Astrocyte (in vitro differentiated cells and primary cell): ENCODE data around the gene SNAP29. TPM values are rescaled to one million over a fixed set of nuclear protein-coding genes. Genes with fewer than 3 reads are reported as not detected.
"Not testable (repeated sequence)": the region's sequence is repeated elsewhere in the genome, so short reads cannot be mapped to it uniquely, and the experiment has no call there.

Experiments used
- DNase-seq: peaks from one replicate; pipeline ENCODE4 v3.0.0-alpha.2; 2010; ENCODE audit warnings: low read depth
- FAIRE-seq: peaks from 2 replicates; lab custom pipeline; 2011; peaks lifted over from hg19 to GRCh38; lab: Jason Lieb, UNC
- H2AFZ ChIP-seq: 2 replicates; pipeline ENCODE4 v1.6.0; 2012; ENCODE audit warnings: low read depth, low read length, inconsistent platforms
- H3K27ac ChIP-seq: 2 replicates; pipeline ENCODE4 v1.5.1; 2011; ENCODE audit warnings: low read depth, low read length, inconsistent platforms
- H3K27me3 ChIP-seq: 2 replicates; pipeline ENCODE4 v1.6.0; 2011; ENCODE audit warnings: low read length, inconsistent platforms; ENCODE audit not compliant: insufficient read depth
- H3K36me3 ChIP-seq: 2 replicates; pipeline ENCODE4 v1.5.1; 2011; ENCODE audit warnings: low read length, inconsistent platforms; ENCODE audit not compliant: insufficient read depth
- H3K4me1 ChIP-seq: 2 replicates; pipeline ENCODE4 v1.5.1; 2011; ENCODE audit warnings: low read length, inconsistent platforms; ENCODE audit not compliant: insufficient read depth
- H3K4me2 ChIP-seq: 2 replicates; pipeline ENCODE4 v1.6.0; 2012; ENCODE audit warnings: low read length, inconsistent platforms
- H3K4me3 ChIP-seq: 2 replicates; pipeline ENCODE4 v1.5.1; 2011; ENCODE audit warnings: low read depth, mild to moderate bottlenecking, low read length, inconsistent platforms; ENCODE audit not compliant: insufficient read depth
- H3K79me2 ChIP-seq: 2 replicates; pipeline ENCODE4 v1.6.0; 2012; ENCODE audit warnings: mild to moderate bottlenecking, low read length, inconsistent platforms; ENCODE audit not compliant: insufficient read depth
- H3K9ac ChIP-seq: 2 replicates; pipeline ENCODE4 v1.6.0; 2012; ENCODE audit warnings: mild to moderate bottlenecking, low read length, inconsistent platforms
- H3K9me3 ChIP-seq: 2 replicates; pipeline ENCODE4 v1.5.1; 2012; ENCODE audit warnings: low read depth, mild to moderate bottlenecking, low read length, inconsistent platforms; ENCODE audit not compliant: insufficient read depth
- H4K20me1 ChIP-seq: 2 replicates; pipeline ENCODE4 v1.6.0; 2012; ENCODE audit warnings: low read length, inconsistent platforms; ENCODE audit not compliant: insufficient read depth
- H3K27ac Mint-ChIP-seq: one replicate; pipeline ENCODE4 v1.8.0; 2021; ENCODE audit warnings: mild to moderate bottlenecking, mixed read lengths; ENCODE audit not compliant: unreplicated experiment
- H3K27me3 Mint-ChIP-seq: one replicate; pipeline ENCODE4 v1.8.0; 2021; ENCODE audit warnings: low read depth, mixed read lengths; ENCODE audit not compliant: unreplicated experiment
- H3K36me3 Mint-ChIP-seq: one replicate; pipeline ENCODE4 v1.8.0; 2021; ENCODE audit warnings: low read depth, mixed read lengths; ENCODE audit not compliant: unreplicated experiment
- H3K4me1 Mint-ChIP-seq: one replicate; pipeline ENCODE4 v1.8.0; 2021; ENCODE audit warnings: low read depth, mixed read lengths; ENCODE audit not compliant: unreplicated experiment
- H3K4me3 Mint-ChIP-seq: one replicate; pipeline ENCODE4 v1.8.0; 2021; ENCODE audit warnings: mild to moderate bottlenecking, moderate library complexity, mixed read lengths; ENCODE audit not compliant: unreplicated experiment
- H3K9me3 Mint-ChIP-seq: one replicate; pipeline ENCODE4 v1.8.0; 2021; ENCODE audit warnings: mild to moderate bottlenecking, mixed read lengths; ENCODE audit not compliant: unreplicated experiment
- CTCF ChIP-seq: IDR thresholded peaks from 2 replicates; pipeline ENCODE4 v1.5.1; 2011; ENCODE audit warnings: low read depth, mild to moderate bottlenecking, inconsistent platforms, low read length, moderate library complexity; ENCODE audit not compliant: insufficient read depth
- EZH2 ChIP-seq: IDR thresholded peaks from 2 replicates; pipeline ENCODE4 v1.6.1; 2012; ENCODE audit warnings: mild to moderate bottlenecking, low read length, inconsistent platforms; ENCODE audit not compliant: insufficient read depth
- total RNA-seq: library from RNA; stranded (reverse); gene quantifications from 2 replicates; pipeline ENCODE4 v1.2.1, GENCODE V29; 2021

The SNAP29 gene
- total RNA-seq, 1 donor from 2014 or later = 19.6 TPM

GRCh38 chr22:20889025-20889704 lies 30.4 kb downstream of the SNAP29 start:
- Mint-ChIP-seq H3K27me3 (no peaks in the 10 kb centered on the region), H3K4me3 (no peak overlapping the region), H3K9me3 (no peaks in the 10 kb centered on the region), H3K36me3 (peaks cover 13% of the 10 kb centered on the region), H3K4me1 (peaks cover 7% of the 10 kb centered on the region), H3K27ac (no peak overlapping the region)
- H3K9me3 ChIP-seq = no peaks in the 10 kb centered on the region
- H3K9ac ChIP-seq = no peak overlapping the region
- DNase-seq = no peak
- H3K27ac ChIP-seq = no peak overlapping the region
- H2AFZ ChIP-seq = no peak overlapping the region
- no peak overlapping the region for H3K4me2 ChIP-seq
- H3K4me3 ChIP-seq = no peak overlapping the region
- H3K4me1 ChIP-seq = no peaks in the 10 kb centered on the region
- no peak for FAIRE-seq
- H3K27me3 ChIP-seq = no peaks in the 10 kb centered on the region
- no peaks in the 10 kb centered on the region for H3K79me2 ChIP-seq
- H4K20me1 ChIP-seq = peaks cover 10% of the 10 kb centered on the region
- no peak for TF ChIP-seq EZH2
- no peak for TF ChIP-seq CTCF
- peaks cover 9% of the 10 kb centered on the region for H3K36me3 ChIP-seq

DNA sequence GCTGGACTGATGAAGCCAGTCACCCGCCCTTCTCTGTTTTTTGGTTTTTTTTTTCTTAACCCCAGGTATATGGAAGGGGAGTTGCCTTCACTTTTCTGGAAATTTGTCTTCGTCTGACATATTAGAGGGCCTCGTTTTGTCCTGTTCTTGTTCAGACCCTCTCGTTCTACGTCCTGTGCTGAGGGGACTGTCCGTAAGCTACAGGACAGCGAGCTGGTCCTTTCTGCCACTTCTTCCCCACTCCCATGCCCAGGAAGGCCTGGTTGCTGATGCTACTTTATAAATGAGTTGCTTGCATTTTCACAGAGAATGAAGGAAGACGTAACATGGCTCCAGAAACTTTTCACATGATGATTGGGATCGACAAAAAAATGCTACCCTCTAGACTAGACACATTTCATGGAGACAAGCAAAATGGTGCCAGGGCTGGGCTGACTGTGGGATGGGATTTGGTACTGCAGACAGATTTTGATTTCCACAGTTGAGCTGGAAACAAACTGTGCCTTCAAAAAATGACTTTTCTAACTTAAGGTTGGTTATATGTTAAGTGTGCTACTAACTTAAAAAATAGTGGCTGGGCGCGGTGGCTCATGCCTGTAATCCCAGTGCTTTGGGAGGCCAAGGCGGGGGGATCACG lies 31.2 kb downstream of the SNAP29 start:
- peaks cover 7% of the 10 kb centered on the region for H3K4me1 Mint-ChIP-seq
- no peak for DNase-seq
- Histone ChIP-seq H3K36me3 (peaks cover 9% of the 10 kb centered on the region), H3K9ac (no peak overlapping the region), H2AFZ (no peak overlapping the region), H3K27me3 (no peaks in the 10 kb centered on the region), H3K4me2 (no peak overlapping the region), H3K4me3 (no peak overlapping the region), H3K27ac (no peak overlapping the region), H3K9me3 (no peaks in the 10 kb centered on the region), H3K79me2 (no peaks in the 10 kb centered on the region), H3K4me1 (no peaks in the 10 kb centered on the region), H4K20me1 (peaks cover 7% of the 10 kb centered on the region)
- H3K27me3 Mint-ChIP-seq = no peaks in the 10 kb centered on the region
- peaks cover 13% of the 10 kb centered on the region for H3K36me3 Mint-ChIP-seq
- FAIRE-seq = no peak
- H3K27ac Mint-ChIP-seq = no peak overlapping the region
- TF ChIP-seq CTCF (no peak), EZH2 (no peak)
- H3K4me3 Mint-ChIP-seq = no peak overlapping the region
- no peaks in the 10 kb centered on the region for H3K9me3 Mint-ChIP-seq

DNA sequence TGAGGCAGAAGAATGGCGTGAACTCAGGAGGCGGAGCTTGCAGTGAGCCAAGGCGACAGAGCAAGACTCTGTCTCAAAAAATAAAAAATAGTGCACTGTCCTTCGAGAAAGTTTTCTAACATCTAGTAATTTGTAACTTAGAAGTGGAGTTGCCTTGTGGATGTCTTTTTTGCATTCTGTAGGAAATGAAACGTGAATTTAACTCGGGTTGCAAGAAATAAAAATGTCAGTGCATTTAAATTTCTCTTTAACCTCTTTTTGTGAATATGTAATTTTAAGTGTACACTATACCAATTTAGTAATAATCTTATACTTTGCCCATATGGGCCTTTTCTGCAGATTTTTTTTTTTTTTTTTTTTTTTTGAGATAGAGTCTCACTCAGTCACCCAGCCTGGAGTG lies 32.2 kb downstream of the SNAP29 start:
- Mint-ChIP-seq H3K27ac (no peak overlapping the region), H3K4me3 (no peak overlapping the region), H3K27me3 (peaks cover 2% of the 10 kb centered on the region), H3K4me1 (peaks cover 7% of the 10 kb centered on the region), H3K9me3 (peaks cover 3% of the 10 kb centered on the region), H3K36me3 (peaks cover 10% of the 10 kb centered on the region)
- TF ChIP-seq EZH2 (no peak), CTCF (no peak)
- Histone ChIP-seq H3K27me3 (no peaks in the 10 kb centered on the region), H3K4me2 (no peak overlapping the region), H3K4me3 (no peak overlapping the region), H3K27ac (no peak overlapping the region), H3K9ac (no peak overlapping the region), H2AFZ (no peak overlapping the region), H3K4me1 (no peaks in the 10 kb centered on the region), H3K79me2 (no peaks in the 10 kb centered on the region), H3K9me3 (no peaks in the 10 kb centered on the region), H4K20me1 (peaks cover 3% of the 10 kb centered on the region), H3K36me3 (peaks cover 9% of the 10 kb centered on the region)
- FAIRE-seq (no peak), DNase-seq (no peak)

GRCh38 chr22:20897737-20898136 lies 38.9 kb downstream of the SNAP29 start:
- not testable (repeated sequence) for H3K4me1 Mint-ChIP-seq, H3K4me3 ChIP-seq, H3K36me3 ChIP-seq, H3K9me3 ChIP-seq, H4K20me1 ChIP-seq, DNase-seq, H3K4me2 ChIP-seq, H3K27ac ChIP-seq, H3K27me3 Mint-ChIP-seq, H3K4me3 Mint-ChIP-seq, H3K36me3 Mint-ChIP-seq, FAIRE-seq, H3K27me3 ChIP-seq, H3K79me2 ChIP-seq, H3K27ac Mint-ChIP-seq, H3K9me3 Mint-ChIP-seq, H3K9ac ChIP-seq, H2AFZ ChIP-seq, H3K4me1 ChIP-seq
